NCI-H1105 (cell line): ENCODE measurements around the gene ZNF107.
"Not testable (repeated sequence)": the region's sequence is repeated elsewhere in the genome, so short reads cannot be mapped to it uniquely, and the experiment has no call there.

Source experiments
- DNase-seq: peaks from one replicate; lab custom pipeline; 2025; lab: John Stamatoyannopoulos, UW

ZNF107 gene

GRCh38 chr7:64733550-64734240 is 67.8 kb downstream of the ZNF107 start:
- DNase-seq = no peak

GRCh38 chr7:64736575-64736974 is 70.6 kb downstream of the ZNF107 start:
- no peak for DNase-seq

DNA sequence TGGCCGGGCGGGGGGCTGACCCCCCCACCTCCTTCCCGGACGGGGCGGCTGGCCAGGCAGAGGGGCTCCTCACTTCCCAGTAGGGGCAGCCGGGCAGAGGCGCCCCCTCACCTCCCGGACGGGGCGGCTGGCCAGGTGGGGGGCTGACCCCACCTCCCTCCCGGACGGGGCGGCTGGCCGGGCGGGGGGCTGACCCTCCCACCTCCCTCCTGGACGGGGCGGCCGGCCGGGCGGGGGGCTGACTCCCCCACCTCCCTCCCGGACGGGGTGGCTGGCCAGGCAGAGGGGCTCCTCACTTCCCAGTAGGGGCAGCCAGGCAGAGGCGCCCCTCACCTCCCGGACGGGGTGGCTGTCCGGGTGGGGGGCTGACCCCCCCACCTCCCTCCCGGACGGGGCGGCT is 72.5 kb downstream of the ZNF107 start:
- not testable (repeated sequence) for DNase-seq

DNA sequence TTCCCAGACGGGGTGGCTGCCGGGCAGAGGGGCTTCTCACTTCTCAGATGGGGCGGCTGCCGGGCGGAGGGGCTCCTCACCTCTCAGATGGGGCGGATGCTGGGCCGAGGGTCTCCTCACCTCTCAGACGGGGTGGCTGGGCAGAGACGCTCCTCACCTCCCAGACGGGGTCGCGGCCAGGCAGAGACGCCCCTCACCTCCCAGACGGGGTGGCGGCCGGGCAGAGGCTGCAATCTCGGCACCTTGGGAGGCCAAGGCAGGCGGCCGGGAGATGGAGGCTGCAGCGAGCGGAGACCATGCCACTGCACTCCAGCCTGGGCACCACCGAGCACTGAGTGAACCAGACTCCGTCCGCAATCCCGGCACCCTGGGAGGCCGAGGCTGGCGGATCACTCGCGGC is 73.0 kb downstream of the ZNF107 start:
- DNase-seq = not testable (repeated sequence)

GRCh38 chr7:64744680-64745079 is 78.7 kb downstream of the ZNF107 start:
- no peak for DNase-seq

- no peak for DNase-seq
Measured at GRCh38 chr7:64747802-64748201, 81.9 kb downstream of the ZNF107 start.

GRCh38 chr7:64753032-64753431 is 87.1 kb downstream of the ZNF107 start:
- DNase-seq = no peak

DNA sequence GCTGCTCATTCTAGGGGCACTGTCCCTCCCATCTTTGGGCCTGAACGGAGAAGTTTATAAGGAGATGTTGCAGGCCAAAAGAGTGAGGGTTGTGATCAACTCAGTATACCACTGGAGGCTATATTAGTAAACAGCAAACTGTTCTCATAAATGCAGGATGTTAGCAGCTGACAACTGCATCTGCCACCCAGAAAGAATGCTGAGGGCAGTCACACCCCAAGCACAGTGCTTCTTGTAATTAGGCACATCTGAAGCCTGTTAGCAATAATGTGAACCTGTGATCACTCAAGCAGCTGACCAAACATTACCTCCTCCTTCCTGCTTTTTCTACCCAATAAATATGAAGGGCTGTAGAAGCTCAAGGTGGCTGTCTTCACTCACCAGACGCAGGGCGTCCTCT is 89.9 kb downstream of the ZNF107 start:
- no peak for DNase-seq

GRCh38 chr7:64758151-64758550 is 92.2 kb downstream of the ZNF107 start:
- no peak for DNase-seq
